Measurements from ENCODE around the gene CAPN2.

The CAPN2 gene

GRCh38 chr1:223761411-223761810 lies 49.1 kb downstream of the CAPN2 start:
- DNase-seq, result no peak

GRCh38 chr1:223763251-223763650 lies 50.9 kb downstream of the CAPN2 start:
- no peak for DNase-seq

- no peak for DNase-seq
These were observed 51.5 kb downstream of the CAPN2 start for GRCh38 chr1:223763881-223764280.

- DNase-seq, result no peak
These were observed 52.8 kb downstream of the CAPN2 start for GRCh38 chr1:223765036-223765718.

GRCh38 chr1:223765719-223766340 lies 53.5 kb downstream of the CAPN2 start:
- DNase-seq, result no peak

- DNase-seq, result no peak
These were observed 58.4 kb downstream of the CAPN2 start for GRCh38 chr1:223770621-223771315.

GRCh38 chr1:223771469-223771813 lies 59.1 kb downstream of the CAPN2 start:
- no peak for DNase-seq

GRCh38 chr1:223771814-223772770 lies 59.8 kb downstream of the CAPN2 start:
- no peak for DNase-seq

- DNase-seq, result no peak
These were observed 60.4 kb downstream of the CAPN2 start for GRCh38 chr1:223772771-223773160.

- no peak for DNase-seq
These were observed 61.9 kb downstream of the CAPN2 start for GRCh38 chr1:223774134-223774814.

- no peak for DNase-seq
These were observed 62.7 kb downstream of the CAPN2 start for GRCh38 chr1:223775054-223775453.

GRCh38 chr1:223775711-223776074 lies 63.4 kb downstream of the CAPN2 start:
- no peak for DNase-seq

GRCh38 chr1:223776075-223776814 lies 63.9 kb downstream of the CAPN2 start:
- DNase-seq, result peak; percentile 37

GRCh38 chr1:223776826-223777454 lies 64.6 kb downstream of the CAPN2 start:
- DNase-seq, result no peak

- no peak for DNase-seq
These were observed 68.0 kb downstream of the CAPN2 start for GRCh38 chr1:223780318-223780717.

- no peak for DNase-seq
These were observed 68.6 kb downstream of the CAPN2 start for GRCh38 chr1:223780949-223781348.

GRCh38 chr1:223783676-223784075 lies 71.3 kb downstream of the CAPN2 start:
- no peak for DNase-seq

- DNase-seq, result no peak
These were observed 72.2 kb downstream of the CAPN2 start for GRCh38 chr1:223784541-223784940.

GRCh38 chr1:223785808-223786207 lies 73.5 kb downstream of the CAPN2 start:
- DNase-seq, result no peak

- DNase-seq, result no peak
These were observed 76.5 kb downstream of the CAPN2 start for GRCh38 chr1:223788746-223789415.

GRCh38 chr1:223792046-223792445 lies 79.7 kb downstream of the CAPN2 start:
- DNase-seq, result no peak
